G401 (cell line): ENCODE results near the gene MAP2. TPM values are rescaled to one million over a fixed set of nuclear protein-coding genes. Genes with fewer than 3 reads are reported as not detected.

ENCODE experiments used
- DNase-seq: peaks from one replicate; pipeline ENCODE4 v3.0.0-alpha.2; 2015; ENCODE audit warnings: low spot score
- in situ Hi-C: cut with HindIII; loops from 2 replicates; pipeline ENCODE4 v1.10.0; 2016; ENCODE audit warnings: low sequenced_read_pairs, mixed read lengths
- total RNA-seq: library from RNA; depleted of rRNA; stranded (reverse); fragments of >200 nt; shearing (Covaris generic); gene quantifications from 2 replicates; pipeline ENCODE4 v1.2.3, GENCODE V29; 2014

The MAP2 gene
- total RNA-seq, 1 experiment from 2014 or later: not detected

DNA sequence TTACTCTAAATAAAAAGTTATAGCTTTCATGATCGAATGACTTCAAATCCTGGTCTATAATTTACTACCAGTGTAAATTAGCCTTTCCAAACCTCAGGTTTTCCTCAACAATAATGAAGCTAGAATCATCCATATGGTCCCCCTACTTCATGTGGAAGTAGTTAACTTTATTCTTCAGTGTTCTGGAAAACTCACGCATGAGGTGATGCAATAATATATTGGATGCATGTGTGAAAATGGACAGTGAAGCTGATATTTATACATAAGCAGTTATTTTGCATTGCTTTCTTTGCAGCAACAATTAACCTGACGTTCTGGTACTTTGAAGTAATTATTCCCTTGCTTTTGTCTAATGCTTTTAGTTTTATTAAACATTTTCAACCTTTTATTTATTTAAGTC lies 329.2 kb downstream of the MAP2 start:
- no peak for DNase-seq
- in situ Hi-C loops: no loop called here

- in situ Hi-C loops: no loop called here
- DNase-seq: no peak
Observed at GRCh38 chr2:209757163-209757562, 333.3 kb downstream of the MAP2 start.

GRCh38 chr2:209761566-209761965 lies 337.7 kb downstream of the MAP2 start:
- in situ Hi-C loops: no loop called here
- no peak for DNase-seq

DNA sequence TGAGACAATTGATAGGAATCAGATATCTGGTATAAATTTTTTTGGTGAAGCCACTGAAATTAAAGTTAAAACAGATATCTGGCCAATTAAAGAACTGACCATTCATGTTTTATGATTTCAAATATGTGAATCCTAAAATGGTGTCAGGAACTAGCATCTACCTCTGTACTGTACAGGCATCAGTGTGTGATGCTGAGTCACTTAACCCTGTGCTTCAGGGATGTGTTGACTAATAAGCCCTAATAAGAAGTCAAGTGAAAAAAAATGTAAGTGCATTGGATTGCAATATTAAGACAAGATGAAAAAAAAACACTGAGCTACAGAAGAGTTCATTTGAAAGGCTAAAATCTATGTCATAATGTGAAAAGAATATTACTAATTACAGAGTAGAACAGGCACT lies 338.7 kb downstream of the MAP2 start:
- no peak for DNase-seq
- in situ Hi-C loops: no loop called here

- no peak for DNase-seq
- in situ Hi-C loops: no loop called here
Observed at GRCh38 chr2:209763106-209763505, 339.3 kb downstream of the MAP2 start.

GRCh38 chr2:209766613-209767012 lies 342.8 kb downstream of the MAP2 start:
- in situ Hi-C loops: no loop called here
- no peak for DNase-seq

DNA sequence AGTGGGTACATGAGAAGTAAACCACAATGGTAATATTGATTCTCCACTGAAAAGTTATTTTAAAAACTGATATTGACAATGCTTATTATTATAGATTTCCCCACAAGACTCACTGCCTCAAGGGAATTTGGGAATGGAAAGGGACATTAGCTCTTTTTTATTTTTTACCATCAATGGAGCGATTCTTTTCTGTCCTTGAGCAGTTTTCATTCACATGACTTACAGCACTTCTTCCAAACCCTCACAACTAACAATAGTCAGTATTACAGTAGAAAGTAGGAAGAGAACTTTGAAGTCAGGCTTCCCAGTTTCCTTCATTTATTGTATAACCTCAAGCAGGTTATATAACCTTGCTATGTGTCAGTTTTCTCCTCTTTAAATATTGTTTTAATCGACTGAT lies 343.5 kb downstream of the MAP2 start:
- in situ Hi-C loops: no loop called here
- DNase-seq: no peak

GRCh38 chr2:209768557-209768956 lies 344.7 kb downstream of the MAP2 start:
- in situ Hi-C loops: no loop called here
- DNase-seq: no peak

- peak; percentile 84 for DNase-seq
- in situ Hi-C loops: no loop called here
Observed at GRCh38 chr2:209771474-209772289, 347.8 kb downstream of the MAP2 start, which contains the start of gene UNC80. TSS of gene UNC80 (plus strand) at chr2:209771832. CDS start at chr2:209772073, 241 bp downstream.

DNA sequence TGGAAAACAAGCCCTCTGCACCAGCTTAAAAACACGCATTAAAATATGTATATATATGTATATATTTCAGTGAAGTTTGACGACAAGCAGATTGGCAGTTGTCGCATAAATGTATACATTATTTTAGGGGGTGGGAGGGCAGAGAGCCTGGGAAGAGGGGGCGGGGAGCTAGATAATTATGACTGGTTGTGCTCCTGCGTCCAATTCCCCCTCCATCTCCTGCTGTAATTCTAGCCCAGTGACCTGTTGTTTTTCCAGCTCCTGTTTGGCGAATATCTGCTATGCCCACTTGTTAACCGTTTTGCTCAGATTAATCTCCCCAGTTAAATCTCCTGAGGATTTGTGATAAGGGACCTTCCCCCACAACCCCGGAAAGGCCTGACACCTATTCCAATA lies 348.4 kb downstream of the MAP2 start:
- in situ Hi-C loops: no loop called here
- DNase-seq: peak; percentile 87

DNA sequence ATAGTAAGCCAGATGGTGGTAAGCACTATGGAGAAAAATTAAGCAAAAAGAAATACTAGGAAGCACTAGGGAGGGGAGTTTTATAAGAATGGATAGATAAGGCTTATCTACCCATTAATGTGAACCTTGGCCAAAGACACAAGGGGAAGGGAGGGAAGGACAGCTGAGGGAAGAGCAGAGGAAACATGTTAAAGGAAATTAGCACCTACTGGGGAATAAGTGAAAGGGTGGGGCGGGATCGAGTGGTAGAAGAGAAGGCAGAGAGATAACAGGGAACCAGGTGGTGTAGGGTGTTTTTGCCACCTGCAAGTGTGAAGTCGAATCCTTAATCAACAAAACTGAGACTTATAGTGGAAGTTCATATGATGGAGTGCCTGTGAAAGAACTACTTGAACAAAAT lies 349.5 kb downstream of the MAP2 start:
- in situ Hi-C loops: no loop called here
- DNase-seq: peak; percentile 77
